ENCODE measurements around the gene ZNF367.

The ZNF367 gene

GRCh38 chr9:96448546-96449170 lies 30.5 kb upstream of the ZNF367 start:
- Mint-ChIP-seq H3K4me1 (ENCODE audit: low read depth) (peaks cover 12% of the 10 kb centered on the region), H3K27ac (no peak overlapping the region), H3K36me3 (ENCODE audit: low read depth) (peaks cover under 1% of the 10 kb centered on the region), H3K27me3 (ENCODE audit: low read depth) (peaks cover 28% of the 10 kb centered on the region), H3K9me3 (no peaks in the 10 kb centered on the region), H3K4me3 (no peak overlapping the region)

DNA sequence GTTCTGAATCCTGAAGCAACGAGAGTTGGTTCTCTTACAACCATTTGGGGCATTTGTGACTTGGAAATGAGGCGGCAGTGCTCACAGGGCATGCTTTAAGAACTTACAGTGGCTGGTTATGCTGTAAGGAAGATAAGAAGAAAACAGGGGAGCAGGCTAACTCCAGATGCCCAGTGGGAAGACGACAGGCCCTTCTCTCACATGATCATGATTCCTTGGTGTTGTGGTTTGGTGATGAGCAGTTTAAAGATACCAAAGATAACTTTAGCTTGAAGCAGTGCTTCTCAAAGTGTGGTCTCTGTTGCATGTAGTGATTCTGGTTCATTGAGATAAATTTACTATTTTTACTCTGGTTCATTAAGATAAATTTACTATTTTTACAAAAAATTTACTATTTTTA lies 29.2 kb upstream of the ZNF367 start:
- H3K4me1 Mint-ChIP-seq (ENCODE audit: low read depth): peaks cover 10% of the 10 kb centered on the region
- H3K36me3 Mint-ChIP-seq (ENCODE audit: low read depth): no peaks in the 10 kb centered on the region
- no peak overlapping the region for H3K27ac Mint-ChIP-seq
- peaks cover 28% of the 10 kb centered on the region for H3K27me3 Mint-ChIP-seq (ENCODE audit: low read depth)
- no peaks in the 10 kb centered on the region for H3K9me3 Mint-ChIP-seq
- H3K4me3 Mint-ChIP-seq: no peak overlapping the region

GRCh38 chr9:96442491-96442890 lies 24.3 kb upstream of the ZNF367 start:
- peaks cover 2% of the 10 kb centered on the region for H3K9me3 Mint-ChIP-seq
- no peak overlapping the region for H3K4me3 Mint-ChIP-seq
- peaks cover 8% of the 10 kb centered on the region for H3K27me3 Mint-ChIP-seq (ENCODE audit: low read depth)
- no peaks in the 10 kb centered on the region for H3K36me3 Mint-ChIP-seq (ENCODE audit: low read depth)
- H3K27ac Mint-ChIP-seq: no peak overlapping the region
- H3K4me1 Mint-ChIP-seq (ENCODE audit: low read depth): no peaks in the 10 kb centered on the region

GRCh38 chr9:96441798-96442445 lies 23.8 kb upstream of the ZNF367 start:
- Mint-ChIP-seq H3K27me3 (ENCODE audit: low read depth) (peaks cover 8% of the 10 kb centered on the region), H3K4me3 (no peak overlapping the region), H3K27ac (no peak overlapping the region), H3K36me3 (ENCODE audit: low read depth) (no peaks in the 10 kb centered on the region), H3K9me3 (peaks cover 2% of the 10 kb centered on the region), H3K4me1 (ENCODE audit: low read depth) (no peaks in the 10 kb centered on the region)

DNA sequence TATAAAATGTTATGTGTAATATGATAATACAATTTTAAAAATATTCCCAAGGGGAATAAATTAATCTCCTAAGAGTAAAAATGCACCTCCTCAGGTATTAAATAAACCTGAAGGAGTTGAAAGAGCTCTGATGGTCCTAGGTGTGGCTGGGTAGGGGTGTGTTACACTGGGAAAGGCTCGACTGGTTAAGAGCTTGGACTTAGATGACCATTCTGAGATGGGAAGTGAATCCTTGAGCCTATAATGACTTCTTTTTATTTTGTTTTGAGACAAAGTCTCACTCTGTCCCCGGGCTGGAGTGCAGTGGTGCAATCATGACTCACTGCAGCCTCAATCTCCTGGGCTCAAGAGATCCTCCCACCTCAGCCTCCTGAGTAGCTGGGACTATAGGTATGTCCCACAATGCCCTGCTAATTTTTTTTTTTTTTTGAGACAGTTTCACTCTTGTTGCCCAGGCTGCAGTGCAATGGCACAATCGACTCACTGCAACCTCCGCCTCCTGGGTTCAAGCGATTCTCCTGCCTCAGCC lies 22.6 kb upstream of the ZNF367 start:
- H3K4me3 Mint-ChIP-seq: no peak overlapping the region
- H3K27me3 Mint-ChIP-seq (ENCODE audit: low read depth): peaks cover 8% of the 10 kb centered on the region
- no peak overlapping the region for H3K27ac Mint-ChIP-seq
- peaks cover 2% of the 10 kb centered on the region for H3K4me1 Mint-ChIP-seq (ENCODE audit: low read depth)
- peaks cover 2% of the 10 kb centered on the region for H3K9me3 Mint-ChIP-seq
- no peaks in the 10 kb centered on the region for H3K36me3 Mint-ChIP-seq (ENCODE audit: low read depth)

DNA sequence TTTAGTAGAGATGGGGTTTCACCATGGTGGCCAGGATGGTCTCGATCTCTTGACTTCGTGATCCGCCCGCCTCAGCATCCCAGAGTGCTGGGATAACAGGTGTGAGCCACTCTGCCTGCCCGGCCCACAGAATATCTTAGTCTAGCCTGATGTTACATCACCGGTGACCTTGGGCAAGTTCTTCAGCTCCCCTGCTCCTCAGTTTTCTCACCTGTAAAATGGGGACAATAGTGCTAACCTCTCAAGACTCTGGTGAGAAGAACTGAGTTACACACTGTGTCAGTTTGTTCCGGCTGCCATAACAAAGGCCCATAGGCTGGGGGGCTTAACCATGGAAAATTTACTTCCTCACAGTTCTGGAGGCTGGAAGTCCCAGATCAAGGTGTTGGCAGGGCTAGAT lies 19.3 kb upstream of the ZNF367 start:
- Mint-ChIP-seq H3K4me3 (no peak overlapping the region), H3K36me3 (ENCODE audit: low read depth) (no peaks in the 10 kb centered on the region), H3K9me3 (peaks cover 2% of the 10 kb centered on the region), H3K4me1 (ENCODE audit: low read depth) (peaks cover 2% of the 10 kb centered on the region), H3K27me3 (ENCODE audit: low read depth) (peaks cover 10% of the 10 kb centered on the region), H3K27ac (no peak overlapping the region)

- Mint-ChIP-seq H3K36me3 (ENCODE audit: low read depth) (no peaks in the 10 kb centered on the region), H3K27me3 (ENCODE audit: low read depth) (peaks cover 12% of the 10 kb centered on the region), H3K9me3 (peaks cover under 1% of the 10 kb centered on the region), H3K4me3 (no peak overlapping the region), H3K27ac (no peak overlapping the region), H3K4me1 (ENCODE audit: low read depth) (peaks cover 2% of the 10 kb centered on the region)
These were observed 18.4 kb upstream of the ZNF367 start for GRCh38 chr9:96436456-96437126.

DNA sequence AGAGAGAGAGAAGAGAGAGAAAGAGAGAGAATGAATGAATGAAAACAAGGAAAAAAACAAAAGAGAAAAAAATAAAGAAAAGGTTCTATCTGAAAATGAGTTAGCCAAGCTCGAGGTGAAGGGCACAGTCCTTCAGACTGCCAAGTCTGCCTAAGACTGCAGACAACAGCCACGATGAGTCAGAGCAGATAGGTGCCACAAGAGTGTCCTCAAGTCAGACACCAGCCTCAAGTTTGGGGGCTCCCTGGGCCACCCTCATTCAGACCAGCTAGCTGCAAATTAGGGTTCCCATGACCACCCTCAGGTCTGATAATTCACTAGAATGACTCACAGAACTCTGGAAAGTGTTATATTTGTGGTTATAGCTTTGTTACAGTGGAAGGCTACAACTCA lies 17.9 kb upstream of the ZNF367 start:
- peaks cover 12% of the 10 kb centered on the region for H3K27me3 Mint-ChIP-seq (ENCODE audit: low read depth)
- H3K4me3 Mint-ChIP-seq: no peak overlapping the region
- H3K4me1 Mint-ChIP-seq (ENCODE audit: low read depth): peaks cover 2% of the 10 kb centered on the region

GRCh38 chr9:96435345-96435744 lies 17.2 kb upstream of the ZNF367 start:
- Mint-ChIP-seq H3K4me3 (no peak overlapping the region), H3K4me1 (ENCODE audit: low read depth) (peaks cover 2% of the 10 kb centered on the region), H3K27me3 (ENCODE audit: low read depth) (peaks cover 12% of the 10 kb centered on the region), H3K27ac (no peak overlapping the region), H3K36me3 (ENCODE audit: low read depth) (no peaks in the 10 kb centered on the region), H3K9me3 (no peaks in the 10 kb centered on the region)

More for the DNA sequence above, 17.9 kb upstream of the ZNF367 start:
- no peaks in the 10 kb centered on the region for H3K36me3 Mint-ChIP-seq (ENCODE audit: low read depth)
- no peak overlapping the region for H3K27ac Mint-ChIP-seq
- H3K9me3 Mint-ChIP-seq: no peaks in the 10 kb centered on the region

- H3K4me1 Mint-ChIP-seq (ENCODE audit: low read depth): peaks cover 3% of the 10 kb centered on the region
- peaks cover 19% of the 10 kb centered on the region for H3K27me3 Mint-ChIP-seq (ENCODE audit: low read depth)
- H3K4me3 Mint-ChIP-seq: no peak overlapping the region
- H3K27ac Mint-ChIP-seq: no peak overlapping the region
- no peaks in the 10 kb centered on the region for H3K9me3 Mint-ChIP-seq
- no peaks in the 10 kb centered on the region for H3K36me3 Mint-ChIP-seq (ENCODE audit: low read depth)
These were observed 12.2 kb upstream of the ZNF367 start for GRCh38 chr9:96430377-96430776.

GRCh38 chr9:96429732-96430131 lies 11.6 kb upstream of the ZNF367 start:
- Mint-ChIP-seq H3K4me1 (ENCODE audit: low read depth) (peaks cover 3% of the 10 kb centered on the region), H3K36me3 (ENCODE audit: low read depth) (no peaks in the 10 kb centered on the region), H3K27ac (no peak overlapping the region), H3K9me3 (no peaks in the 10 kb centered on the region), H3K27me3 (ENCODE audit: low read depth) (peaks cover 16% of the 10 kb centered on the region), H3K4me3 (no peak overlapping the region)

- no peak overlapping the region for H3K4me3 Mint-ChIP-seq
- no peaks in the 10 kb centered on the region for H3K36me3 Mint-ChIP-seq (ENCODE audit: low read depth)
- no peak overlapping the region for H3K27ac Mint-ChIP-seq
- H3K9me3 Mint-ChIP-seq: no peaks in the 10 kb centered on the region
- H3K4me1 Mint-ChIP-seq (ENCODE audit: low read depth): peaks cover 8% of the 10 kb centered on the region
- H3K27me3 Mint-ChIP-seq (ENCODE audit: low read depth): peaks cover 8% of the 10 kb centered on the region
These were observed 7.5 kb upstream of the ZNF367 start for GRCh38 chr9:96425500-96426169.

DNA sequence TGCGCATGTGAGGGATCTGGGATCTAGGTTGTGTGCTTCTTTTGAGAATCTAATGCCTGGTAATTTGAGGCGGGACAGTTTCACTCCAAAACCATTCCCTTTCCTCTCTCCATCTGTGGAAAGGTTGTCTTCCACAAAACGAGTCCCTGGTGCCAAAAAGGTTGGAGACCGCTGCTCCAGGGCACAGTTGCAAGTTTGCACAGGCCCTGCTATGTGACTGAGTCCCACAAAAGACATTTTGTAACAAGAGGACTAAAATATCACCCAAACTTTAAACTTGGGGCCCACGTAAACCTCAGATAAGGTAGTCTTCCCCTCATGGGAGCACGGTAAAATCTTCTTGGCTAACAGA lies 5.8 kb upstream of the ZNF367 start:
- Mint-ChIP-seq H3K4me1 (ENCODE audit: low read depth) (peaks cover 22% of the 10 kb centered on the region), H3K4me3 (no peak overlapping the region), H3K36me3 (ENCODE audit: low read depth) (no peaks in the 10 kb centered on the region), H3K9me3 (no peaks in the 10 kb centered on the region), H3K27me3 (ENCODE audit: low read depth) (peaks cover 8% of the 10 kb centered on the region), H3K27ac (no peak overlapping the region)

GRCh38 chr9:96423322-96423984 lies 5.3 kb upstream of the ZNF367 start:
- peaks cover 22% of the 10 kb centered on the region for H3K4me1 Mint-ChIP-seq (ENCODE audit: low read depth)
- H3K9me3 Mint-ChIP-seq: no peaks in the 10 kb centered on the region
- no peak overlapping the region for H3K27ac Mint-ChIP-seq
- no peak overlapping the region for H3K4me3 Mint-ChIP-seq
- H3K36me3 Mint-ChIP-seq (ENCODE audit: low read depth): no peaks in the 10 kb centered on the region
- peaks cover 7% of the 10 kb centered on the region for H3K27me3 Mint-ChIP-seq (ENCODE audit: low read depth)

Measured in T-helper 1 cell treated with Interleukin-12 subunit alpha and Interleukin-12 subunit beta and Interleukin-4 antibody, amounts not matched to agents 30 μg/mL and 1 μg/mL, for 36 hours (primary cell).